Esophagus squamous epithelium (tissue), 5 donors: ENCODE data around the gene ETV6. TPM values are rescaled to one million over a fixed set of nuclear protein-coding genes. Genes with fewer than 3 reads are reported as not detected.

Experiments
- DNase-seq: peaks from one replicate; lab custom pipeline; 2025; lab: John Stamatoyannopoulos, UW
- H3K27ac ChIP-seq, 4 donors: fragments of 200-600 bp; sonication (generic); one replicate each; pipeline ENCODE4 v1.5.1; 2016 to 2019; ENCODE audit warnings: mild to moderate bottlenecking in 1 of 4
- H3K27me3 ChIP-seq, 4 donors: fragments of 200-600 bp; sonication (generic); 1 replicate in 3 of 4; 2 replicates in 1 of 4; pipeline versions ENCODE4 v1.5.1 to v1.6.0; 2017 to 2021; ENCODE audit warnings: antibody characterized with exemption in 1 of 4
- H3K36me3 ChIP-seq, 3 donors: fragments of 200-600 bp; sonication (generic); one replicate each; pipeline ENCODE4 v1.5.1; 2016 to 2019
- H3K4me1 ChIP-seq, 3 donors: fragments of 200-600 bp; sonication (generic); one replicate each; pipeline ENCODE4 v1.5.1; 2017 to 2019
- H3K4me3 ChIP-seq, 4 donors: fragments of 200-600 bp; sonication (generic); 1 replicate in 3 of 4; 2 replicates in 1 of 4; pipeline ENCODE4 v1.5.1; 2016 to 2019; ENCODE audit warnings: mild to moderate bottlenecking in 2 of 4, moderate library complexity in 1 of 4
- H3K9me3 ChIP-seq, 3 donors: fragments of 200-600 bp; sonication (generic); one replicate each; pipeline ENCODE4 v1.5.1; 2016 to 2019
- POLR2A ChIP-seq, 4 donors: fragments of 450-650 bp; IDR thresholded peaks; one replicate each; pipeline ENCODE4 v1.6.1; 2017; ENCODE audit warnings: antibody characterized with exemption in 4 of 4, mild to moderate bottlenecking in 4 of 4, moderate library complexity in 3 of 4
- WGBS, 2 donors: methylation state at CpG; one replicate each; pipeline ENCODE4 v1.1.5; 2018; 5-methylcytosine and 5-hydroxymethylcytosine counted together
- intact Hi-C: fragments of 100-400 bp; cut with DNase I; formaldehyde crosslinking; loops from one replicate; pipeline ENCODE4 v1.15.0; 2022
- total RNA-seq, 4 donors: library from RNA; depleted of rRNA; stranded (reverse); fragments of >200 nt; gene quantifications; one replicate each; pipeline ENCODE4 v1.1.0, GENCODE V29; 2016
- TF ChIP-seq, protein P1 (sequence below), 6 experiments: fragments of 450-650 bp in 4 of 6; fragments of 200-600 bp in 2 of 6; sonication (generic) in 2 of 6; IDR thresholded peaks; one replicate each; pipeline ENCODE4 v1.5.1; 2016 to 2019; ENCODE audit warnings: antibody characterized with exemption in 6 of 6, mild to moderate bottlenecking in 4 of 6, moderate library complexity in 4 of 6
- donor health status: DM: yes; HTN: yes; CAD: no.

Gene ETV6
- total RNA-seq, 4 donors from 2014 or later: 11.3 to 17.3 (median 13.8) TPM

DNA sequence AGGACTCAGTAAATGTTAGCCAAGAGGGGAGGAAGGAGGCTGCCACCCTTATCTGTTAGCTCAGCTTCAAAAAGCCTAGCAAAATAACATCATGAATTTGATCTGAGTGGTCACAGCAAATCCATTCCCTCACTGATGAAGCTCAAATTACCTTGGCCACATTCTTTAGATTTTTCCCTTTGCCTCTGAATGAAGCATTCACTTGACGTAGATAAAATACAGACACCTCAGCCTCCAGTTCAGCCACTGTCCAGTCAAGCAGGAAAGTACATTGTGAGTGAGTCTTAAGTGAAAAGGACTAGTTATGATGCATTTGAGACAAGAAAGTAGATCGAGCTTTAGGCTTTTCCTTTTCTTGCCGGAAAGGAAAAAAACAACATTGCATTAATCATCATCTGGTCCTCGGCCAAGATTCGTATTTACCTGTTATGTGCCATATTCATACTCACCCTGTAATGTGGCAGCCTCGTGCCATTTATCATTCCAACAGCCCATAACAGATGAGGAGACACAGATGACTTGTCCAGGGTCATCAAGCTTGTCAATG is 146.5 kb downstream of the ETV6 start:
- H3K27ac ChIP-seq: peak overlapping the region; percentile 23 to 79 (median 62)
- DNase-seq: no peak
- no peaks in the 10 kb centered on the region for H3K27me3 ChIP-seq
- no peak for TF ChIP-seq POLR2A (IDR thresholded peaks at IDR 0.05)
- TF ChIP-seq, protein P1, sequence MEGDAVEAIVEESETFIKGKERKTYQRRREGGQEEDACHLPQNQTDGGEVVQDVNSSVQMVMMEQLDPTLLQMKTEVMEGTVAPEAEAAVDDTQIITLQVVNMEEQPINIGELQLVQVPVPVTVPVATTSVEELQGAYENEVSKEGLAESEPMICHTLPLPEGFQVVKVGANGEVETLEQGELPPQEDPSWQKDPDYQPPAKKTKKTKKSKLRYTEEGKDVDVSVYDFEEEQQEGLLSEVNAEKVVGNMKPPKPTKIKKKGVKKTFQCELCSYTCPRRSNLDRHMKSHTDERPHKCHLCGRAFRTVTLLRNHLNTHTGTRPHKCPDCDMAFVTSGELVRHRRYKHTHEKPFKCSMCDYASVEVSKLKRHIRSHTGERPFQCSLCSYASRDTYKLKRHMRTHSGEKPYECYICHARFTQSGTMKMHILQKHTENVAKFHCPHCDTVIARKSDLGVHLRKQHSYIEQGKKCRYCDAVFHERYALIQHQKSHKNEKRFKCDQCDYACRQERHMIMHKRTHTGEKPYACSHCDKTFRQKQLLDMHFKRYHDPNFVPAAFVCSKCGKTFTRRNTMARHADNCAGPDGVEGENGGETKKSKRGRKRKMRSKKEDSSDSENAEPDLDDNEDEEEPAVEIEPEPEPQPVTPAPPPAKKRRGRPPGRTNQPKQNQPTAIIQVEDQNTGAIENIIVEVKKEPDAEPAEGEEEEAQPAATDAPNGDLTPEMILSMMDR (IDR thresholded peaks at IDR 0.05): no peak
- H3K9me3 ChIP-seq: no peaks in the 10 kb centered on the region
- H3K36me3 ChIP-seq: peaks cover 0 to 5% (median 0%) of the 10 kb centered on the region in 3 donors
- WGBS, 2 donors: 31 to 34% methylated on average over 6 of the region's 6 CpGs
- intact Hi-C loops: no loop called here
- peaks cover 5 to 64% (median 20%) of the 10 kb centered on the region in 3 donors for H3K4me1 ChIP-seq
- H3K4me3 ChIP-seq: no peak overlapping the region

- Histone ChIP-seq H3K4me3 (no peak overlapping the region), H3K9me3 (no peaks in the 10 kb centered on the region), H3K27ac (peak overlapping the region; percentile 26 to 79 (median 72)), H3K4me1 (peaks cover 11 to 78% (median 19%) of the 10 kb centered on the region in 3 donors), H3K36me3 (no peaks in the 10 kb centered on the region), H3K27me3 (no peaks in the 10 kb centered on the region)
- DNase-seq: no peak
- intact Hi-C loops: no loop called here
- TF ChIP-seq, protein P1 (IDR thresholded peaks at IDR 0.05): no peak
- TF ChIP-seq POLR2A (IDR thresholded peaks at IDR 0.05): no peak
- 51 to 58% methylated on average over 4 to 5 of the region's 5 CpGs for WGBS, 2 donors
These were observed 147.9 kb downstream of the ETV6 start for GRCh38 chr12:11797317-11797913.

DNA sequence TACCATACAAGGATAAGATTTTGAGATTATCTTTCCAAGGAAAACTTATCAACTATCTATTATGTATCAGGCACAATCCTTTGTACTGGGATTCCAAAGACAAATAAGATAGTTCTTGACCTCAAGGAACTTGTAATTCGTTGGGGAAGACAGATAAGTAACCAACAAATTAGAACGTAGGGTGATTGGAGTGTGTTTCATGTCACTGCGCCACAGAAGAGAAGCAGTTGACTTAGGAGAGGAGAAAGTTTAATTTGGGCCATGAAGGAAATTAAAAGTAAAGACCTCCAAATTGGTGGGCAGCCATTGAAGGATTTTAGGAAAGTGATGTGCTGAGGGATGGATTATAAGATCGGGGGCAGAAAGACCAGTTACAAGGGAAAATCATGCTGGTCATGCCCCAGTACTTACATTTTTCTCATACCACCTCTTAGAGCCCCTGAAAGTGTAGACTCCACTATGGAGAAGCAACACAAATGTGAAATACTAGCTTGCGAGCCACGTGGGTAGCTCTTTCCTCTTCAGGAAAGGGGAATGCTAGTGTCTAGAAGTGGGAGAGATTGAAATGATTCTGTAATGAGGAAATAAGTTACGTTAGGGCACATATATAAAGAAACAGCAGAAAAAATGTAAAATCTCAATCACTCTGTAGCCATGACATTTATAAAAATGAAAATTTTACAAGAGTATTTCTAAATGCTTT is 148.7 kb downstream of the ETV6 start:
- Histone ChIP-seq H3K4me1 (peaks cover 11 to 78% (median 19%) of the 10 kb centered on the region in 3 donors), H3K9me3 (no peaks in the 10 kb centered on the region), H3K27ac (peak overlapping the region; percentile 4 to 78 (median 46)), H3K27me3 (no peaks in the 10 kb centered on the region), H3K36me3 (no peaks in the 10 kb centered on the region), H3K4me3 (no peak overlapping the region)
- 67 to 72% methylated on average over 7 of the region's 7 CpGs for WGBS, 2 donors
- intact Hi-C loops: no loop called here
- TF ChIP-seq, protein P1 (IDR thresholded peaks at IDR 0.05): no peak
- no peak for TF ChIP-seq POLR2A (IDR thresholded peaks at IDR 0.05)
- DNase-seq: no peak

GRCh38 chr12:11798856-11799501 is 149.5 kb downstream of the ETV6 start:
- DNase-seq: no peak
- H3K27me3 ChIP-seq: no peaks in the 10 kb centered on the region
- intact Hi-C loops: no loop called here
- H3K4me1 ChIP-seq: peaks cover 11 to 70% (median 19%) of the 10 kb centered on the region in 3 donors
- no peaks in the 10 kb centered on the region for H3K36me3 ChIP-seq
- 39 to 47% methylated on average over 4 of the region's 4 CpGs for WGBS, 2 donors
- H3K9me3 ChIP-seq: no peaks in the 10 kb centered on the region
- no peak overlapping the region for H3K4me3 ChIP-seq
- TF ChIP-seq, protein P1 (IDR thresholded peaks at IDR 0.05): no peak
- TF ChIP-seq POLR2A (IDR thresholded peaks at IDR 0.05): no peak
- peak overlapping the region; percentile 4 to 78 (median 46) for H3K27ac ChIP-seq
